ENCODE measurements around the gene TP53I11. TPM values are rescaled to one million over a fixed set of nuclear protein-coding genes. Genes with fewer than 3 reads are reported as not detected.

Gene TP53I11
- total and polyA plus RNA-seq, 2 experiments from 2014 or later: 23.5 to 43.9 TPM

- Histone ChIP-seq H3K27me3 (ENCODE audit: insufficient read depth) (no peaks in the 10 kb centered on the region), H2AFZ (no peak overlapping the region), H3F3A (replicated peaks; ENCODE audit: low read depth) (0 out of 2 replicates have a peak, but pooled peaks cover 3% of the 10 kb centered on the region), H4K20me1 (replicated peaks; ENCODE audit: insufficient read depth) (no peaks in the 10 kb centered on the region), H3K36me3 (ENCODE audit: insufficient read depth) (no peaks in the 10 kb centered on the region), H3K4me3 (no peak overlapping the region), H3K9me2 (ENCODE audit: insufficient read depth) (no peaks in the 10 kb centered on the region), H3K27ac (ENCODE audit: low read depth) (no peak overlapping the region), H3K4me2 (no peak overlapping the region), H3K4me1 (ENCODE audit: insufficient read depth) (peaks cover 9% of the 10 kb centered on the region; the same call in 1 of the 2 replicates), H3K79me2 (replicated peaks; ENCODE audit: insufficient read depth) (no peaks in the 10 kb centered on the region)
- no peak overlapping the region for H3K4me3 Mint-ChIP-seq
- H3K9me3 Mint-ChIP-seq: no peaks in the 10 kb centered on the region
- peaks cover 23% of the 10 kb centered on the region for H3K4me1 Mint-ChIP-seq
- H3K27ac Mint-ChIP-seq: no peak overlapping the region
- no peak for ATAC-seq
- DNase-seq (ENCODE audit: low spot score): no peak
- TF ChIP-seq EZH2phosphoT487 (IDR thresholded peaks at IDR 0.05; ENCODE audit: unreplicated experiment) (no peak), POLR2AphosphoS5 (IDR thresholded peaks at IDR 0.05; ENCODE audit: low read depth) (no peak), STAT1 (IDR thresholded peaks at IDR 0.05; ENCODE audit: unreplicated experiment) (no peak), ZNF462 (CRISPR knock-in tag; IDR thresholded peaks at IDR 0.05) (no peak), NANOG (IDR thresholded peaks at IDR 0.05; ENCODE audit: borderline replicate concordance) (no peak), ETS1 (IDR thresholded peaks at IDR 0.05) (no peak), ZNF331 (CRISPR knock-in tag; IDR thresholded peaks at IDR 0.05; ENCODE audit: low read depth) (no peak), EZH2 (IDR thresholded peaks at IDR 0.05; ENCODE audit: low read depth, unreplicated experiment) (no peak), ZNF114 (CRISPR knock-in tag; IDR thresholded peaks at IDR 0.05) (no peak)
- no peaks in the 10 kb centered on the region for H3K36me3 Mint-ChIP-seq (ENCODE audit: low read depth)
- peaks cover 8% of the 10 kb centered on the region for H3K27me3 Mint-ChIP-seq (ENCODE audit: insufficient read depth, low read depth, poor library complexity)
Measured at GRCh38 chr11:44913502-44913901, 37.2 kb downstream of the TP53I11 start.

Data from GM23338 (cell line).